Uterus (tissue), 2 donors: ENCODE measurements around the gene MRNIP.

Experiments
- CTCF ChIP-seq, 4 experiments: fragments of 200-600 bp in 2 of 4; fragments of 450-650 bp in 2 of 4; sonication (generic) in 2 of 4; IDR thresholded peaks; one replicate each; pipeline ENCODE4 v1.5.1; 2016 to 2019; ENCODE audit warnings: antibody characterized with exemption in 4 of 4, mild to moderate bottlenecking in 2 of 4, moderate library complexity in 1 of 4
- POLR2A ChIP-seq, 2 donors: fragments of 450-650 bp; IDR thresholded peaks; one replicate each; pipeline ENCODE4 v1.6.1; 2016; ENCODE audit warnings: antibody characterized with exemption in 2 of 2, mild to moderate bottlenecking in 1 of 2, moderate library complexity in 1 of 2

- TF ChIP-seq CTCF (IDR thresholded peaks at IDR 0.05) (no peak), POLR2A (IDR thresholded peaks at IDR 0.05) (no peak)
These were observed 5.0 kb upstream of the MRNIP start for GRCh38 chr5:179863449-179864085.
